ENCODE data around the gene DPH3. TPM values are rescaled to one million over a fixed set of nuclear protein-coding genes. Genes with fewer than 3 reads are reported as not detected.

The DPH3 gene
- total RNA-seq, 1 donor from 2014 or later, result 30.5 TPM

DNA sequence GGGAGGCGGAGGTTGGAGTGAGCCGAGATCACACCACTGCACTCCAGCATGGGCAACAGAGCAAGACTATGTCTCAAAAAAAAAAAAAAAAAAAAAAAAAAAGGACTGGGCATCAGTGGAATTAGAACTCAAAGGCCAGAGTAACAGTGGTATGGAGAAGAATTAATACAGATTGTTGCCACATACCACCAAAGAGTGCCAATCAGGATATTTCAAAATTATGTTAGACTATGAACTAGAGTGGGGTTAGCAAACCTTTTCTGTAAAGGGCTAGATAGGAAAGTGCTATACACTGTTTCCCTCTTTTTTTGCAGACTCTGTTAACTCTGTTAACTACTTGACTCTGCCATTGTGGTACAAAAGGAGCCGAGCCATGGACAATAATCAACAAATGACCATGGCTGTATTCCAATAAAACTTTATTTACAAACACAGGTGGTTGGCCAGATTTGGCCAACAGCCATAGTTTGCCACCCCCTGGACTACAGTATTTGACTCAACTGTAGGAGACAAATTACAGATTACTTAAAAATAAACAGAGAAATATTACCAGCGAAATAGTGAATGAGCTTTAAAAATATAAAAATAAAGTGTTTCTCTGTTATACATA, 28.6 kb downstream of the DPH3 start:
- TF ChIP-seq, protein P1, sequence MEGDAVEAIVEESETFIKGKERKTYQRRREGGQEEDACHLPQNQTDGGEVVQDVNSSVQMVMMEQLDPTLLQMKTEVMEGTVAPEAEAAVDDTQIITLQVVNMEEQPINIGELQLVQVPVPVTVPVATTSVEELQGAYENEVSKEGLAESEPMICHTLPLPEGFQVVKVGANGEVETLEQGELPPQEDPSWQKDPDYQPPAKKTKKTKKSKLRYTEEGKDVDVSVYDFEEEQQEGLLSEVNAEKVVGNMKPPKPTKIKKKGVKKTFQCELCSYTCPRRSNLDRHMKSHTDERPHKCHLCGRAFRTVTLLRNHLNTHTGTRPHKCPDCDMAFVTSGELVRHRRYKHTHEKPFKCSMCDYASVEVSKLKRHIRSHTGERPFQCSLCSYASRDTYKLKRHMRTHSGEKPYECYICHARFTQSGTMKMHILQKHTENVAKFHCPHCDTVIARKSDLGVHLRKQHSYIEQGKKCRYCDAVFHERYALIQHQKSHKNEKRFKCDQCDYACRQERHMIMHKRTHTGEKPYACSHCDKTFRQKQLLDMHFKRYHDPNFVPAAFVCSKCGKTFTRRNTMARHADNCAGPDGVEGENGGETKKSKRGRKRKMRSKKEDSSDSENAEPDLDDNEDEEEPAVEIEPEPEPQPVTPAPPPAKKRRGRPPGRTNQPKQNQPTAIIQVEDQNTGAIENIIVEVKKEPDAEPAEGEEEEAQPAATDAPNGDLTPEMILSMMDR (IDR thresholded peaks at IDR 0.05; ENCODE audit: insufficient read depth, low read length, poor library complexity, severe bottlenecking), result no peak
- DNase-seq (ENCODE audit: low read depth), result no peak
- H3K36me3 ChIP-seq (ENCODE audit: control insufficient read depth, insufficient read depth, low read length), result no peaks in the 10 kb centered on the region
- H3K4me3 ChIP-seq (ENCODE audit: low read depth, low read length), result no peak overlapping the region
- H3K27me3 ChIP-seq (ENCODE audit: control insufficient read depth, insufficient read depth, low read length), result no peaks in the 10 kb centered on the region

DNA sequence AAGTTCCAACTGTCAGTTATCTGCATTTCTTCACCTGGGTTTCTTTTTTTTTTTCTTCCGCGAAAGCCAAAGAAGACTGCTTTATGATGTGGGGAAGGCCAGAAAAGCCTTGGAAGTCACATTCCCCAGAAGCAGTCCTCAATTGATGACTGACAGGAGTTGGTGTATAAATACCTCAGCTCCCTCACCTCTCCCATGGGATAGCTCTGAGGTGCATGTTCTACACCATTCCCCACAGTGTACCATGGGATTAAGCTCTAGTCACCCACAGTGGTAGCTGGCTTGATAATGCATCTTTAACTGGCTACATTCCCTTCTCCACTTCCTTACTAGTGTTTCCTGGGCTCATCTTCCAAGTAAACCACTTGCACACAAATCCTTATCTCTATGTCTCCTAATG, 30.5 kb downstream of the DPH3 start:
- Histone ChIP-seq H3K4me3 (ENCODE audit: low read depth, low read length) (no peak overlapping the region), H3K36me3 (ENCODE audit: control insufficient read depth, insufficient read depth, low read length) (no peaks in the 10 kb centered on the region), H3K27me3 (ENCODE audit: control insufficient read depth, insufficient read depth, low read length) (no peaks in the 10 kb centered on the region)
- TF ChIP-seq, protein P1 (IDR thresholded peaks at IDR 0.05; ENCODE audit: insufficient read depth, low read length, poor library complexity, severe bottlenecking), result no peak
- no peak for DNase-seq (ENCODE audit: low read depth)

DNA sequence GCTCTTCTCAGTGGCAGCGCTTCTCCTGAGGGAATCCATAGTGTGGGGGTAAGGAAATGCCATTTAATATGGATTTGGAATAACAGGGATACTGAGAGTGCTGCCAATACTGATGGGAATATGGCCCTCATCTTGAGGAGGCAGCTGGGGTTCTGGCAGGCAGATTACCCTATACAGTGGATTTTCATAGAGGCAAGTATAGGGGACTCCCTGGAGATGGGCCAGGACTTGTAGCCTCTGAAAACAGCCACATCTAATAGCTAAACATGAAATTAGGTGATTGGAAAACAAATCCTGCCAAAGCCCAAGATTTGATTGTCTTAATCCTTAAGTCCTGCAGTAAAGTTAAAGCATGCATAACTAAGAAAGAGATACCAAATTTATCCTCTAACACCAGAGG, 30.9 kb downstream of the DPH3 start:
- H3K27me3 ChIP-seq (ENCODE audit: control insufficient read depth, insufficient read depth, low read length), result no peaks in the 10 kb centered on the region
- DNase-seq (ENCODE audit: low read depth), result no peak
- H3K4me3 ChIP-seq (ENCODE audit: low read depth, low read length), result no peak overlapping the region
- TF ChIP-seq, protein P1 (IDR thresholded peaks at IDR 0.05; ENCODE audit: insufficient read depth, low read length, poor library complexity, severe bottlenecking), result no peak
- H3K36me3 ChIP-seq (ENCODE audit: control insufficient read depth, insufficient read depth, low read length), result no peaks in the 10 kb centered on the region

DNA sequence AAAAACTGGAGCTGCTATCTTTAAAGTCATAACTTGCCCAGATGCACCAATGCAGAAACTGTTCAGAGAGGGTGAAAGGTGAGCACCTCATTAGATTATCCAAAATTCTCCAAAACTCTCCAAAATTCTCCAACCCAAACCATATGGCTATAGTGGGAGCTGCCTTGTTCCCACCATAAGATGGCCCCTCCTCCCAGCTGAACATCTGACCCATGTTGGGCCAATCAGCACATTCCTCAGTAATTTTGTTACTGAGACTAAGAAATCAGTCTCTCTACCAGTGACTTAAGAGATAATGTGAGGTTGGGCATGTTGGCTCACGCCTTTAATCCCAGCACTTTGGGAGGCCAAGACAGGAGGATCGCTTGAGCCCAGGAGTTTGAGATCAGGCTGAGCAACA, 32.8 kb downstream of the DPH3 start:
- TF ChIP-seq, protein P1 (IDR thresholded peaks at IDR 0.05; ENCODE audit: insufficient read depth, low read length, poor library complexity, severe bottlenecking), result no peak
- no peak overlapping the region for H3K4me3 ChIP-seq (ENCODE audit: low read depth, low read length)
- no peak for DNase-seq (ENCODE audit: low read depth)

DNA sequence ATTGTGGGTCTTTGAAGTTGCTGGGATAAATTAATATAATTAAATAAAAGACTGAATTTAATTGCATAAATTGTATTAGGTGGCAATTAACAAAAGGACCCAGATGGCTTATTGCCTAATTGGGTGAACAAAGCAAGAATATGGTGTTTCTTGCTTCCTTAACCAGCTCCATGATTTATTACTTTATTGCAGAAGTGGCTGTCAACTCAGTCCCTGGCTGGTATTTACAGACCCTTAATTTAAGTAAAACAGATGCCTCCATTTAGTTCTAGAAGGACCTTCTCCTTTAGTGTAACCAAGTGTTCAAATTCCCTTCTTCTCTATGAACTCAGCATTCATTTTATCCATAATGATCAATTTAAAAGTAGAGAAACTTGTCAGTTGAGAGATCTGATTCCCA, 35.1 kb downstream of the DPH3 start:
- TF ChIP-seq, protein P1 (IDR thresholded peaks at IDR 0.05; ENCODE audit: insufficient read depth, low read length, poor library complexity, severe bottlenecking), result no peak

More for the DNA sequence above, 32.8 kb downstream of the DPH3 start:
- Histone ChIP-seq H3K27me3 (ENCODE audit: control insufficient read depth, insufficient read depth, low read length) (no peaks in the 10 kb centered on the region), H3K36me3 (ENCODE audit: control insufficient read depth, insufficient read depth, low read length) (no peaks in the 10 kb centered on the region)

DNA sequence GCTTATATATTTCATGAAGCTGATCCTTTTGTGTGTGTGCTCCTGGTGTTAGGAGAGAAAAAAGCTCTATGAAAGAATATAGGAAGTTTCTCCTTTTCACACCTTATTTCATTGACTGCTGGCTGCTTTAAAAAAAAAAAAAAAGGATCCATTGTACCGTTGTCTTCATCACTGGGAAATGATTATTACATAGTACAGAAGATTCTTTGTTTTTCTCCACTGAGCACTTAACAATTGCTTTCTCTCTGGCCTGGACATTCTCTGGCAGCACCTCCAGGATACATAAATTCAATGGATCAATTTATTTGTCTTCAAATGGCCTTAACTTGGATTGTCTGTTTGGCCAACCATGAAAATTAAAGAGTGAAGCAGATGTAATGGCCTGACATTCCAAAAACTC, 37.2 kb downstream of the DPH3 start:
- TF ChIP-seq, protein P1 (IDR thresholded peaks at IDR 0.05; ENCODE audit: insufficient read depth, low read length, poor library complexity, severe bottlenecking), result no peak
- Histone ChIP-seq H3K4me3 (ENCODE audit: low read depth, low read length) (no peak overlapping the region), H3K36me3 (ENCODE audit: control insufficient read depth, insufficient read depth, low read length) (no peaks in the 10 kb centered on the region), H3K27me3 (ENCODE audit: control insufficient read depth, insufficient read depth, low read length) (no peaks in the 10 kb centered on the region)
- DNase-seq (ENCODE audit: low read depth), result no peak

More for the DNA sequence above, 35.1 kb downstream of the DPH3 start:
- no peak overlapping the region for H3K4me3 ChIP-seq (ENCODE audit: low read depth, low read length)
- H3K36me3 ChIP-seq (ENCODE audit: control insufficient read depth, insufficient read depth, low read length), result no peaks in the 10 kb centered on the region
- no peaks in the 10 kb centered on the region for H3K27me3 ChIP-seq (ENCODE audit: control insufficient read depth, insufficient read depth, low read length)
- no peak for DNase-seq (ENCODE audit: low read depth)

All from kidney epithelial cell (primary cell).